Small intestine (tissue), 7 donors: ENCODE data around the gene TRAPPC3. TPM values are rescaled to one million over a fixed set of nuclear protein-coding genes. Genes with fewer than 3 reads are reported as not detected.

Experiments
- DNase-seq, 2 donors: peaks; one replicate each; pipeline versions ENCODE4 v3.0.0 to v3.0.0-alpha.2; 2013
- FAIRE-seq: peaks from 2 replicates; lab custom pipeline; 2012; peaks lifted over from hg19 to GRCh38; lab: Jason Lieb, UNC
- H3K27ac ChIP-seq, 3 donors: one replicate each; pipeline ENCODE4 v1.5.1; 2013; ENCODE audit warnings: low read length in 2 of 3, mild to moderate bottlenecking in 2 of 3, control low read depth in 1 of 3, inconsistent platforms in 1 of 3, low read depth in 1 of 3, moderate library complexity in 1 of 3
- H3K27me3 ChIP-seq, 3 donors: one replicate each; pipeline ENCODE4 v1.6.1; 2013; ENCODE audit warnings: low read length in 3 of 3, inconsistent platforms in 1 of 3; ENCODE audit not compliant: control insufficient read depth in 3 of 3, insufficient read depth in 3 of 3
- H3K36me3 ChIP-seq, 3 donors: one replicate each; pipeline ENCODE4 v1.6.1; 2013; ENCODE audit warnings: low read length in 3 of 3, inconsistent platforms in 1 of 3, low read depth in 1 of 3, mild to moderate bottlenecking in 1 of 3, moderate library complexity in 1 of 3; ENCODE audit not compliant: control insufficient read depth in 3 of 3, insufficient read depth in 2 of 3
- H3K4me1 ChIP-seq, 3 donors: one replicate each; pipeline ENCODE4 v1.6.1; 2013; ENCODE audit warnings: low read length in 2 of 3, inconsistent platforms in 1 of 3, low read depth in 1 of 3, mild to moderate bottlenecking in 1 of 3, moderate library complexity in 1 of 3; ENCODE audit not compliant: control insufficient read depth in 3 of 3, insufficient read depth in 2 of 3
- H3K4me3 ChIP-seq, 3 donors: one replicate each; pipeline ENCODE4 v1.5.1; 2013; ENCODE audit warnings: low read length in 3 of 3, control low read depth in 1 of 3, inconsistent platforms in 1 of 3, low read depth in 1 of 3, mild to moderate bottlenecking in 1 of 3, moderate library complexity in 1 of 3
- H3K9me3 ChIP-seq, 2 donors: one replicate each; pipeline ENCODE4 v1.6.1; 2013; ENCODE audit warnings: low read depth in 1 of 2, low read length in 1 of 2; ENCODE audit not compliant: control insufficient read depth in 2 of 2, insufficient read depth in 1 of 2
- WGBS, 3 donors: extraction: QIAGEN DNeasy Blood & Tissue Kit; methylation state at CpG; one replicate each; pipeline ENCODE4 v1.1.7; 2013; 5-methylcytosine and 5-hydroxymethylcytosine counted together
- polyA plus RNA-seq, 4 donors: library from polyadenylated mRNA; stranded (reverse) in 3 of 4; unstranded in 1 of 4; fragments of 200-250 nt in 3 of 4; fragments of 120-200 nt in 1 of 4; gene quantifications; one replicate each; pipeline versions ENCODE4 v1.2.1 to v1.2.3, GENCODE V29; 2013
- donor health status: healthy with polysubstance abuse.
- donor health status: control.
- donor health status: control.
- donor health status: Bipolar disorder and iron deficiency.
- donor health status: healthy.

Gene TRAPPC3
- polyA plus RNA-seq, 4 donors, result 61.8 to 90.5 (median 71.6) TPM

DNA sequence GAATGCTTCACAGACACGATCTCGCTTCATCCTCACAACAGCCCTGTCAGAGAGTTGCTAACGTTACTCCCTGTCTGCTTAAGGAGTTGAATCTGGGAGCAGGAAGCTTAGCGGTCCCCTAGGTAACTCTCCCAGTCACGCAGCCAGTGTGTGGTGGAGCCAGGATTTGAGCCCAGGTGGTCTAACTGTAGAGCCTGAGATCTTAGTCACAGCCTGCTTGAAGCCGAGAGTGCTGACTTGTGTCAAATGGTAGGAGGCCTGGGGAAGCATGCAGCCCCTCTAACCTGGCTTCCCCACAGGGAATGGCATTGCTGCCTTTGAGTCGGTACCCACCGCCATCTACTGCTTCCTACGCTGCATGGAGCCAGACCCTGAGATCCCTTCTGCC, 56.5 kb downstream of the TRAPPC3 start:
- no peak overlapping the region for H3K4me3 ChIP-seq
- no peak for FAIRE-seq
- H3K36me3 ChIP-seq, result peaks cover 9 to 65% (median 14%) of the 10 kb centered on the region in 3 donors
- no peaks in the 10 kb centered on the region for H3K27me3 ChIP-seq
- WGBS, 3 donors, result 91 to 93% (median 91%) methylated on average over 9 of the region's 9 CpGs
- no peak overlapping the region for H3K27ac ChIP-seq
- DNase-seq, result no peak
- peaks cover 0 to 13% (median 4%) of the 10 kb centered on the region in 3 donors for H3K4me1 ChIP-seq
- no peaks in the 10 kb centered on the region for H3K9me3 ChIP-seq

DNA sequence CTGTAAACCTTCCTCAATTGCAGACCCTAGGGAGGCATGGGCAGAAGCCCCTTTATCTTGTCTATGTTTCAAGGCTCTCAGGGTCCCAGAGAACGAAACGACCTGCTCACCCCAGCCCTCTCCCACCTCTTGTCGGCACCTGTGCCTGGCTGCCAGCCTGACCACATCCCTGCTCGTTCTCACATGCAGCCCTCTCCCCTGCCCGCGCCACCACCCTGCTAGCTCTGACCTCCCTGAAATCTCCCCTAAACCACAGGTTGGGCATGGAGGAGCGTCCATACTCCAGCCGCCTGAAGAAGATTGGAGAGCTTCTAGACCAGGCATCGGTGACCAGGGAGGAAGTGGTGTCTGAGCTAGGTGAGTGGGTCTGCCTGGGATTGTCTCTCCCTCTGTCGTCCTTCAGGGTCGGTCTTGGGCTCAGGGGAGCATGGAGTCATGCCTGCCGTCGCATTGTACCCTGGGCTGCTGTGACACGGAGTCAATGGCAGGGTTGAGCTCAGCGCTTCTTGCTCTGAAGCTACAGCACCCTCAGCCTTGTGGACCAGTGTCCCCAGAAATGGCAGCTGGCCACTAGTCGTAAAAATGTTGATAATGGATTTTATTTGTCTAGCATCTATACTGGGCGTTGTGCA, 57.0 kb downstream of the TRAPPC3 start:
- peaks cover 9 to 62% (median 14%) of the 10 kb centered on the region in 3 donors for H3K36me3 ChIP-seq
- H3K4me3 ChIP-seq, result no peak overlapping the region
- H3K27ac ChIP-seq, result no peak overlapping the region
- 88 to 94% (median 92%) methylated on average over 17 of the region's 17 CpGs for WGBS, 3 donors
- no peaks in the 10 kb centered on the region for H3K27me3 ChIP-seq
- peaks cover 0 to 13% (median 4%) of the 10 kb centered on the region in 3 donors for H3K4me1 ChIP-seq
- DNase-seq, result no peak
- no peaks in the 10 kb centered on the region for H3K9me3 ChIP-seq
- FAIRE-seq, result no peak

DNA sequence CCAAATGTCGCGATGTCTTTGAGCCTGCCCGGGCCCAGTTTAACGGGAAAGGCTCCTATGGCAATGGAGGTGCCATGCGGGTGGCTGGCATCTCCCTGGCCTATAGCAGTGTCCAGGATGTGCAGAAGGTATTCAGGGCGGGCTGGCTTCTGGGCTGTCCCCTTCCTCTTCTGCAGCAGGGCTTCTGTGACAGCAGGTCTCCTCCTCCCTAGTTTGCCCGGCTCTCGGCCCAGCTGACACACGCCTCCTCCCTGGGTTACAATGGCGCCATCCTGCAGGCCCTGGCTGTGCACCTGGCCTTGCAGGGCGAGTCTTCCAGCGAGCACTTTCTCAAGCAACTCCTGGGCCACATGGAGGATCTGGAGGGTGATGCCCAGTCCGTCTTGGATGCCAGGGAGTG, 57.6 kb downstream of the TRAPPC3 start:
- Histone ChIP-seq H3K9me3 (no peaks in the 10 kb centered on the region), H3K36me3 (peaks cover 9 to 62% (median 14%) of the 10 kb centered on the region in 3 donors), H3K4me3 (no peak overlapping the region), H3K4me1 (peaks cover 0 to 13% (median 4%) of the 10 kb centered on the region in 3 donors), H3K27ac (no peak overlapping the region), H3K27me3 (no peaks in the 10 kb centered on the region)
- 93 to 94% (median 93%) methylated on average over 13 of the region's 13 CpGs for WGBS, 3 donors
- DNase-seq, result no peak
- no peak for FAIRE-seq

DNA sequence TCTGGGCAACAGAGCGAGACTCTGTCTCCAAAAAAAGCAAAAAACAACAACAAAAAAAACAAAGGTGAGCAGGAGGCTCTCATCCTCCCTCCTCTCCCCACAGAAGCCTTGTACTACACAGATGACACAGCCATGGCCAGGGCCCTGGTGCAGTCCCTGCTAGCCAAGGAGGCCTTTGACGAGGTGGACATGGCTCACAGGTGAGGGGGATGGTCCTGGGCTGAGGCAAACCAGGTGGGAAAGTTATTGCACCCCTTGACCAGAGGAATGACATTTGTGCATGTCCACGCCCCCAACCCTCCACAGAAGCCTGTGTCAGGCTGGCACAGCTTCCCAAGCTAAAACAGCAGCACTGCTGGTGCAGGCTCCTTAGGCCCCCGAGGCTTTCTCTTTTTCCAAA, 58.1 kb downstream of the TRAPPC3 start:
- WGBS, 3 donors, result 90 to 92% (median 91%) methylated on average over 4 of the region's 4 CpGs
- peaks cover 9 to 56% (median 14%) of the 10 kb centered on the region in 3 donors for H3K36me3 ChIP-seq
- no peak overlapping the region for H3K27ac ChIP-seq
- DNase-seq, result no peak
- FAIRE-seq, result no peak
- H3K4me1 ChIP-seq, result peaks cover 0 to 13% (median 4%) of the 10 kb centered on the region in 3 donors
- no peaks in the 10 kb centered on the region for H3K9me3 ChIP-seq
- no peaks in the 10 kb centered on the region for H3K27me3 ChIP-seq
- H3K4me3 ChIP-seq, result no peak overlapping the region

DNA sequence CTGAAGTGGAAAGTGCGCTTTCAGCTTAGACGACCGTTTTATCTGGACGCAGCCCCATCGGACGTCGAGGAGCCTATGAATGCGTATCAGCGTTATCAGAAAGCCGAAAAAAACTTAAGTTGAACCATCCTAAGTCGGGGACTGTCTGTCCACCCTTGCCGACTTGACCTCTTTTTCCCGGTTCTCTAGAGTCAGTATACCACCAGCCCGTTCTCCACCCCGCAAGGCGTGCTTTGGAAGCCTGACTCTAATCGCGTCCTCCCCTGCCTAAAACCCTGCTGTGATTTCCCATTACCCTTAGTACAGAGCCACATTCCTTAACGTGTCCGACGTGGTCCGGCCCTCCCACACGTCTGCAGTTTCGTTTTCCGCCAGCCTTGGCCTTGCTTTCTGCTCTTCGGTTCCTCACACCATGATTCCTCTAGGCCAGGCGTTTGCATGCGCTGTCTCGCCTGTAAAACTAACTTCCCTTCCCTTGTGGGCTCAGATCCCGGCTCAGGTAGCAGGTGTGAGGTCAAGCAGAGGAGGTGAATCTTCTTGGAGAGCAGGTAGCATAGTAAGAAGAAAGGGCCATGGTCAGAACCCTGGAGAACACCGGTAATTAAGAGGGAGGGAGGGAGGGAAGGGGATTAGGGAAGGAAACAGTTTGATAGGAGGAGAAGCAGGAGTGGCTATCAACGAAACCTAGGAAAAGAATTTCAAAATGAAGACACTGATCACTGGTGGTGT, 59.7 kb downstream of the TRAPPC3 start:
- Histone ChIP-seq H3K27ac (peak overlapping the region; percentile 83 to 94 (median 84)), H3K36me3 (peaks cover 7 to 47% (median 8%) of the 10 kb centered on the region in 3 donors), H3K4me3 (peak overlapping the region; percentile 84 to 93 (median 89)), H3K4me1 (peaks cover 0 to 15% (median 4%) of the 10 kb centered on the region in 3 donors), H3K27me3 (no peaks in the 10 kb centered on the region), H3K9me3 (no peaks in the 10 kb centered on the region)
- WGBS, 3 donors, result 2 to 5% (median 3%) methylated on average over 32 of the region's 32 CpGs
- DNase-seq (peak; percentile 65 to 83), FAIRE-seq (no peak)

DNA sequence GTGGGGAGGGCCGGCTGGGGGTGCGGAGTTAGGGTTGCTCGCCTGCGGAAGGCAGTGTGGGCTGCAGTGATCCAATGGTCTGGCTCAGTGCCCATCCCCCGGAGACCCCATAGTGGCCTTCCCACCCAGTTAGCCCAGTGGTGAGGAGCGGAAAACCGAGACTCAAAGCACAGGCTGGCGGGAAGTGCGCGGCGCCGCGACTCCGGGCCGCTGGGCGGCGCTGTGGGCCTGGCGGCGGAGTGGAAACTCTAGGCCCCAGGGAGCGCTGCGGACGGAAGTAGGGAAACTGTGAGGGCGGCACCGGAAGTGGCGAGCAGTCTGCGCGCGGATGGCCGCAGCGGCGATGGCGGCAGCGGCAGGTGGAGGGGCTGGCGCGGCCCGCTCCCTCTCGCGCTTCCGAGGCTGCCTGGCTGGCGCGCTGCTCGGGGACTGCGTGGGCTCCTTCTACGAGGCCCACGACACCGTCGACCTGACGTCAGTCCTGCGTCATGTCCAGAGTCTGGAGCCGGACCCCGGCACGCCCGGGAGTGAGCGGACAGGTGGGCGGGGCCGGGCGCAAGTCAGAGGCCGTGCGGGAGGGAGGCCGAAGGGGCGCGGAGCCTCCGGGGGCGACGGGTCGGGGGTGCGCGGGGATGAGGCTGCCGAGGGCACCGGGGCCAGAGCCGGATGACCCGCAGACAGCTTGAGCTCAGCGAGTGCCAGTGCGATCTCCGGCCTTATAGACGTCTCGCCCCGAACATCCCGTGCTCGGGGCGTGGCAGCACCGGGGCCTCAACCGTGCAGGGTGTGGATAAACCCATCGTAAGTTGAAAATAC, 60.5 kb downstream of the TRAPPC3 start, which contains the start of gene ADPRS:
Gene ADPRS, plus strand, starts transcription at position 316 of the 816 bp plus-strand sequence. Its CDS starts 13 bp downstream, at position 329.
- 0 to 1% (median 0%) methylated on average over 54 to 84 of the region's 84 CpGs for whole genome bisulfite sequencing, 3 donors

DNA sequence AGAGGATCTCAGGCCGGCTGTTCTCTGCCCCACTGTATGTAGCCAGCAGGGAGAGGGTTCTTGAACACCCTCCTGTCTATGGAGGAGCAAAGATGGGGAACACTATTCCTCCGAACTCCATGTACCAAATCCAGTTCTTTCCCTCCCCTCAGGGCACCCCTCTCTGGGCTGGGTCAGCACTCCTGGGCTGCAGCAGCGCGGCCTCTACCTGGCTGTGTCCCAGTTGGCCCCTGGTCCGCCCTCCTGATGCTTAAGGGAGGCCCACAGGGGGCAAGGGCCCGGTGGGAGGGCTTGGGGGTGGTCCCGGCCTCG, 61.1 kb downstream of the TRAPPC3 start:
- Histone ChIP-seq H3K27ac (peak overlapping the region in 1 of 3 donors; percentile 94), H3K4me3 (peak overlapping the region in 2 of 3 donors; percentile 54 to 84), H3K36me3 (peaks cover 2 to 33% (median 6%) of the 10 kb centered on the region in 3 donors), H3K27me3 (peaks cover 0 to 6% (median 3%) of the 10 kb centered on the region in 3 donors), H3K4me1 (peaks cover 0 to 18% (median 4%) of the 10 kb centered on the region in 3 donors), H3K9me3 (no peaks in the 10 kb centered on the region)
- DNase-seq (no peak), FAIRE-seq (no peak)
- 23 to 28% (median 26%) methylated on average over 8 of the region's 8 CpGs for WGBS, 3 donors

More for the DNA sequence above, 60.5 kb downstream of the TRAPPC3 start, which contains the start of gene ADPRS:
- DNase-seq (peak; percentile 84 to 96), FAIRE-seq (no peak)
- Histone ChIP-seq H3K4me1 (peaks cover 0 to 18% (median 4%) of the 10 kb centered on the region in 3 donors), H3K4me3 (peak within 1 kb of the TSS; percentile 84 to 93 (median 89)), H3K27me3 (peaks cover 0 to under 1% (median 0%) of the 10 kb centered on the region in 3 donors), H3K27ac (peak within 1 kb of the TSS; percentile 83 to 94 (median 84)), H3K9me3 (no peaks in the 10 kb centered on the region), H3K36me3 (peaks cover 7 to 39% (median 8%) of the 10 kb centered on the region in 3 donors)
